Forelimb muscle (tissue), 1 donor: ENCODE results near the gene ELP5. TPM values are rescaled to one million over a fixed set of nuclear protein-coding genes. Genes with fewer than 3 reads are reported as not detected.

Experiments
- DNase-seq: peaks from one replicate; pipeline ENCODE4 v3.0.0-alpha.2; 2013; ENCODE audit warnings: low read depth
- polyA plus RNA-seq: library from polyadenylated mRNA; unstranded; fragments of 120-200 nt; gene quantifications from one replicate; pipeline ENCODE4 v1.2.1, GENCODE V29; 2013; ENCODE audit not compliant: insufficient read length

ELP5 gene
- polyA plus RNA-seq, 1 donor, result 48.5 TPM

DNA sequence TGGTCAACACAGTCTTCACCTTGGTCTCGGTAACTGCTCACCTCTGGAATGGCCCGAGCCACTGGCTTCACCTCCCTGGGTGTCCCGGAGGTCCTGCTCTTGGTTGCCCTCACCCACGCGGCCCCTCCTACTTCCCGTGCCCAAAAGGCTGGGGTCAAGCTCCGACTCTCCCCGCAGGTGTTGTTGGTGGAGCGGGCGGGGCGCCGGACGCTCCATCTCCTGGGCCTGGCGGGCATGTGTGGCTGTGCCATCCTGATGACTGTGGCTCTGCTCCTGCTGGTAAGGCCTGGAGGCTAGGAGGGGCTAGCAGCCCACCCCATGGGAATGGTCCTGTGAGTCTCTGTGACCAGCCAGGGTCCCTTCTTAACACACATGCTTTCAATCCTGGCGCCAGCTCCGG lies 32.9 kb downstream of the ELP5 start:
- DNase-seq, result no peak

GRCh38 chr17:7285679-7286078 lies 33.7 kb downstream of the ELP5 start:
- no peak for DNase-seq

DNA sequence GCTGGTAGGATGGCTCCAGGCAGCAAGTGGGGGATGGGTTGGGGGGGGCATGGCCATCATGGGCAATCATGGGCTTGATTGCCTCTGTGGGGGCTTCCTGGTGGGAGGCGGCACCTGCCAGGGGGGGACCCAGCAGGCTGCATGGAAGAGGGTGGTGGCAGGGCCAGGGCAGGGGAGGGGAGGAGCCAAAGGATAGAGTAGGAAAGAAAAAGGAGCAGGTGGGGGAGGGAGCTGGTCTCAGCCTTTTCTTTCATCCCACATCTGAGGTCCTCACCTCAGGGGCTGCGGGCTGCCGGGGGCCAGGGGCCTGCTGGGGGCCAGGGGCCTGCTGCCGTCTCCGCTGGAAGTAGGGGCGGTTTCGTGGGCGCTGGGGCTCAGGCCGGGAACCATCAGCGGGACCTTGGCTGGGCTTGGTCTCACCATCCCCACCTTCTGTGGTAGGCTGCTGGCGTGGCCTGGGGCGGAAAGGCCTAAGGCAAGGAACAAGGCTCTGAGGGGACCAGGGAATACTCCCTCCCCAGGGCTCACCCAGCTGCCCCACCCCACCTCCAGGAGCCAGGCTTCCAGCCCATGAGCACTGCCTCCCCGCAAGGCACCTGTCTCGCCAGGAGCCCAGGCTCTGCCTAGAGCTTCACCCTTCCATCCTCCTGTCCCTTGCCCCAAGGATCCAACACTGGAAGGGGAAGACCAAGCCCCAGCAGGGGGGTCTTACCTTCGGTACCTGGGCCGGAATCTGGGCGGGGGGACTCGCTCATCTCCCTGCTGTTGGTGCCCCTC lies 37.4 kb downstream of the ELP5 start:
- DNase-seq, result no peak

- DNase-seq, result no peak
Measured at GRCh38 chr17:7290166-7290565, 38.2 kb downstream of the ELP5 start.

- DNase-seq, result no peak
Measured at GRCh38 chr17:7290685-7291084, 38.7 kb downstream of the ELP5 start.

GRCh38 chr17:7292194-7292593 lies 40.2 kb downstream of the ELP5 start:
- DNase-seq, result no peak

DNA sequence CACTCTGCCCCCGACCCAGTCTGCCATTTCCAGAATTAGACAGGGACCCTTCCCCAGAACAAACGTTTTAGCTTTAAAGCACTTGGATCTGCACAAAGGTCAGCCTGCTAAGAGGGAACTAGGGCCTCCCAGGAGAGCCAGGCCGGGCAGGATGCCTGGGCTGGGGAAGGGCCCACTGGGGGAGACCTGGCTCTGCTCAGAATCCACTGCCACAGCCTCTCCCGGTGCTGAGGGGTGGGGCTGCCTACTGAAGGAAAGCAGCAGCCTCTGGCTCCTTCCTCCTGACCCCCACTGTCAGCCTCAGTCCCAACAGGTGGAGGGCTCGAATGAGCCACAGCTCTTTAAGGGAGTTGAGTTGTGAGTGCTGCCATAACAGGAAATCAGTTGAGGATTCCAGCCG lies 40.7 kb downstream of the ELP5 start:
- no peak for DNase-seq

DNA sequence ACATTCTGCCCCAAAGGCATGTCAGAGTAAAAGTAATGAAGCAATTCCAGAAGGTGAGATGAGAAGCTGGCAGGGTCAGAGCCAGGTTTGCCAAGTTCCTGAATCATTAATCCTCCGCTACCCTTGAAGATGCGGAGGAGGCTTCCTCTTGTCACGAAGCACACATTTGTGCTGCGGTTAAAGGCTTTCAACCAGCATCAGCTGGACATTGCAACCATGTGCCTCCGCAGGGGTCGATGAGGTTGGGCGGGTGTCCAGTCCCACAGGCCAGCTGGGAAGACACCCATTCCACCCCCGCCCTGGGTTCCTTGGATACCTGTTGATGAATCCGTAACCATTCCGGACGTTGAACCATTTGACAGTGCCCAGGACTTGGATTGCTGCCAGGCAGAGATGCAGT lies 41.1 kb downstream of the ELP5 start:
- DNase-seq, result no peak

- DNase-seq, result no peak
Measured at GRCh38 chr17:7293816-7294613, 42.0 kb downstream of the ELP5 start.

- no peak for DNase-seq
Measured at GRCh38 chr17:7294614-7295153, 42.7 kb downstream of the ELP5 start, which contains the start of gene YBX2. Gene YBX2 (minus strand): TSS chr17:7294639. CDS start chr17:7294500, 139 bp downstream.

DNA sequence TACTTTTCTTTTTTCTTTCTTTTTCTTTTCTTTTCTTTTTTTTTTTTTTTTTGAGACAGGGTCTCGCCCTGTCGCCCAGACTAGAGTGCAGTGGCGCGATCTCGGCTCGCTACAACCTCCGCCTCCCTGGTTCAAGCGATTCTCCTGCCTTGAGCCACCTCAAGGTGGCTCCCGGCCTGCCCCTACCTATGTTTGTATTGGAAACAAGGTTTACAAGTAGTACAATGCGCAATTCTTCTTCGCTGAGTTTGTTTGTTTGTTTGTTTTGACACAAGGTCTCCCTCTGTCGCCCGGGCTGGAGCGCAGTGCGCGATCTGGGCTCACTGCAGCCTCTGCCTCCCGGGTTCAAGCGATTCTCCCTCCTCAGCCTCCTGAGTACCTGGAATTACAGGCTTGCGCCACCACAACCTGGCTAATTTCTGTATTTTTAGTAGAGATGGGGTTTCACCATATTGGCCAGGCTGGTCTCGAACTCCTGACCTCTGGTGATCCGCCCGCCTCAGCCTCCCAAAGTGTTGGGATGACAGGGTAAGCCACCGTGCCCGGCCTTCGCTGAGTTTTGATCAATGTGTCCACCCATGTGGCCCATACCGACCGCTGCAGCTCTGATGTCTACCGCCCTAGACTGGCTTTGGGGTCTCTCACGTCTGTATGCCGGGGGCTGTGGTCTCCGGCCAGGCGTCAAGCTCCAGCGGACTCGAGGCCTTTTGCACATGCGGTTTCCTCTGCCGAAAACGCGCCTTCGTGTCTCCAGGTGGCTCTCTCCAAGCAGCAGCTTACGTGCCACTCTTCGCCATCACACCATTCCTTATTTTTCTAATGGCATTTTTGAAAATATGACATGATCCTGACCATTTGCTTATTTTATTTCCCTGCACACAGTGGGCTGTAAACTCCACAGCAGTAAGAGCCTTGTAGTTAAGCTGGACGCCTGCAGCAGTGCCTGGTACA lies 43.5 kb downstream of the ELP5 start:
- DNase-seq, result no peak

GRCh38 chr17:7296189-7296861 lies 44.3 kb downstream of the ELP5 start:
- no peak for DNase-seq

DNA sequence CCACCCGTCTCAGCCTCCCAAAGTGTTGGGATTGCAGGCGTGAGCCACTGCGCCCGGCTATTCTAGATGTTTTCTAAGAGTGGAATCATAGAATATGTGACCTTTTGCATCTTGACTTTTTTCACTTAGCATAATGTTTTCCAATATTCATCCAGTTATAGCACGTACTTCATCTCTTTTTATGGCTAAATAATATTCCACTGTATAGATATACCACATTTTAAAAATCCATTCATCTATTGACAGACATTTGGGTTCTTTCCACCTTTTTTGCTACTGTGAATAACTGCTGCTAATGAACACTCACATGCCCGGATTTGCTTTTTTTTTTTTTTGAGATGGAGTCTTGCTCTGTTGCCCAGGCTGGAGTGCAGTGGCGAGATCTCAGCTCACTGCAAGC lies 52.2 kb downstream of the ELP5 start:
- no peak for DNase-seq

DNA sequence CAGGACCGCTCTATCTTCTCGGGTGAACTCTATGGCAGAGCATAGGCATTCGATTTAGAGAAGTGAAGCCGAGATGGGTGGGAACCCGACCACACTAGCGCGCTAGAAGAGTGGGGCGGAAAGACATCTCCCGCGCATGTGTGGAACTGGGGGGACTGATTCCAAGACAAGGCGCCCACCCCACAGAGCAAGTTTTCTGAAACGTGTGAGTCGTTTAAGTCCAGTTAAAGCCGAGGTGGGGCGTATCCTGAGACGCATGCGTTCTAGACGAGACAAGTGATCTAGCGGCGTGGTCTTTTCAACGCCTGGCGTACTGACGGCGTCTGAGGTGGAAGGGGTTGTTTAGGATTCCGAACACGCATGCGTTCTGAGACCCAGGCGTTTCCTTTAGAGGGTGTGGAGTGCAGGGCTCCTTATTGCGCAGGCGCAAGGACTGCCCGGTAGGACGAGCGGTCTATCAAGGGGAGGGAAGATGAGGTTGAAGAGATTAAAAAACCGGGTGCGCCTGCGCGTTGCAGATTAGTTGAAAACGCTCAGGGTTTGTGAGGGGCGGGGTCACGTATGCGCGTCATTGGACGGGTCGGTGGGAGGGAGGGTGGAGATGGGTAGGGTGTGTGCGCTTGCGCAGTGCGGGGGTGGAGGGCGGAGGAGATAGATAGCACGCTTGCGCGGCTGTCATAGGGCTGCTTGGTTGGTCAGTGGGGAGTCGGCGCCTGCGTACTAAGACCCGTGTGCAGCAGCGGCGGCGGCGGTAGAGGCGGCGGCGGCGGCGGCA lies 55.1 kb downstream of the ELP5 start, which contains the start of gene EIF5A:
TSS of gene EIF5A (plus strand) at position 718 of the 775 bp plus-strand sequence. CDS start 2,008 bp downstream, outside the sequence.
- peak; percentile 100 for DNase-seq

GRCh38 chr17:7307686-7308624 lies 55.9 kb downstream of the ELP5 start:
- no peak for DNase-seq

GRCh38 chr17:7308625-7309433 lies 56.8 kb downstream of the ELP5 start:
- no peak for DNase-seq
